Measurements from ENCODE around the gene KCTD15.

KCTD15 gene

DNA sequence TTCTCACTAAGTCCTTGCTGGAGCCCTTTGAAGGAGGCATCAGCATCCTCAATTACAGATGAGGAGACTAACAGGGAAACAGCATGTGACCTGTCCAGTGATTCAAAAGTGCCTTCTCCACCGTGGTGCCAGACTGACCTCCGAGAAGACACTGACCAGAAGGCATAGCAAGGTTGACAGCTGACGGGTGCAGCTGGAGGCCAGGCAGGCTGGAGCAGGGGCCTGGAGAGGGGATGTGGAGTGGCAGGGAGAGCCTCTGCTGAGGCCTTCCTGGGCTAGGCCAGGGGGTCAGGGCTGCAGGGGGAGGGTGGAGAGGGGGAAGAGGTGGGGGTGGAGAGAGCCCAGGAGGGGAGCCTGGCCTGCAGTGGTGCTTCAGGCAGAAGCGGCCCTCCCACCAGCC is 66.3 kb downstream of the KCTD15 start:
- DNase-seq = no peak

DNA sequence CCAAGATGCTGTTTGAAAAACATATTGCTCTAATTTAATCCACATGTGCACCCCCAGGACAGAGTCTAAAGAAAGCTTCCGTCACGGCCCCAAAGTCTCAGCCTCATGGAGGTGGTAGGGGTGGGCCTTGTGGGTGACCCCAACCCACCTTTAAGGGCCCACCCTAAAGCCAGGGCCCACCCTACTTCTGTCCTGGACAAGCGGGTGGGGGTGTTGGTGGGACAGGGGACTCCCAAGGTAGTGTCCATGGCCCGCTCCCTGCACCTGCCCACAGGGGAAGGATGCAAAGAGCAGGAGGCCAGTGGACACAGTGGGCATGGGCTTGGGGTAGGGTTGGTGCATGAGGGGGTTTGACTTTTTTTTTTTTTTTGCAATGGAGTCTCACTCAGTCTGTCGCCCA is 66.8 kb downstream of the KCTD15 start:
- no peak for DNase-seq

DNA sequence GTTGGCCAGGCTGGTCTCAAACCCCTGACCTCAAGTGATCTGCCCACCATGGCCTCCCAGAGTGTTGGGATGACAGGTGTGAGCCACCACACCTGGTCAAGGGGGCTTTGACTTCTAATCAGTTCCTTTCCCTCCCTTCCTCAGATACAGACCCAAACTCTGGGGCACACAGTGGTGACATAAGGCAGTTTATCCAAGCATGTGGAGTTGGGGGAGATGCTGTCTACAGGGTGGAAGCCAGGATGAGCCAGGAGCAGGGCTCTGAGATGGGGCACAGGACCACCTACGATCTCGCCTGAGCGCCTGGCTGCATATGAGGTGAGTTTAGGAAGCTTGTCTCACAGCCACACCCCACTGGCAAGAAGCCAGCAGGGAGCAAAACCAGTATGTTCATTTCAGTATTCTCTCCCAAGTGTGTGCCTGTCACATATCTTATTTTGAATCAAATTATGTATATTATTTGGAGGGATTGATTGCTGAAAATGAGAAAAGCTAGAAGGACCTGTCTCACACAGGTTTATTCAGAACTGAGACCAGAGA is 67.7 kb downstream of the KCTD15 start:
- DNase-seq = no peak

DNA sequence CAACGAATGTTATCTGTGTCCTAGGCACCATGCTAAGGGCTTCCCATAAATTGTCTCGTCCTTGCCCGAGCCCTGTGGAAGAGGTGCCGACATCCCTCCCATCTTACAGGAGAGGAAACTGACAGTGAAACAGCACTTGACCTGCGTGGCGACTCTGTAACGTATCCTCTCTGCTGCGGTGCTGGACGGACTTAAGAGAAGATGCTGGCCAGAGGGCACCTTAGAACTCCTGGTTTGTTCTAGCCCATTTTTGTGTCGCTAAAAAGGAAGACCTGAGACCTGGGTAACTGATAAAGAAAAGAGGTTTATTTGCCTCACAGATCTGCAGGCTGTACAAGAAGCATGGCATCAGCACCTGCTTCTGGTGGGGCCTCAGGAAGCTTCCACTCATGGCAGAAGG is 68.6 kb downstream of the KCTD15 start:
- no peak for DNase-seq

Data from NCI-H774 (cell line).